ENCODE results near the gene ASIC4. TPM values are rescaled to one million over a fixed set of nuclear protein-coding genes. Genes with fewer than 3 reads are reported as not detected.

ASIC4 gene
- total and polyA plus RNA-seq, 2 of the 13 experiments (the other 11 are each of a cell fraction or from before 2014, with no cell fraction given): 0.03 TPM; not detected in 1

DNA sequence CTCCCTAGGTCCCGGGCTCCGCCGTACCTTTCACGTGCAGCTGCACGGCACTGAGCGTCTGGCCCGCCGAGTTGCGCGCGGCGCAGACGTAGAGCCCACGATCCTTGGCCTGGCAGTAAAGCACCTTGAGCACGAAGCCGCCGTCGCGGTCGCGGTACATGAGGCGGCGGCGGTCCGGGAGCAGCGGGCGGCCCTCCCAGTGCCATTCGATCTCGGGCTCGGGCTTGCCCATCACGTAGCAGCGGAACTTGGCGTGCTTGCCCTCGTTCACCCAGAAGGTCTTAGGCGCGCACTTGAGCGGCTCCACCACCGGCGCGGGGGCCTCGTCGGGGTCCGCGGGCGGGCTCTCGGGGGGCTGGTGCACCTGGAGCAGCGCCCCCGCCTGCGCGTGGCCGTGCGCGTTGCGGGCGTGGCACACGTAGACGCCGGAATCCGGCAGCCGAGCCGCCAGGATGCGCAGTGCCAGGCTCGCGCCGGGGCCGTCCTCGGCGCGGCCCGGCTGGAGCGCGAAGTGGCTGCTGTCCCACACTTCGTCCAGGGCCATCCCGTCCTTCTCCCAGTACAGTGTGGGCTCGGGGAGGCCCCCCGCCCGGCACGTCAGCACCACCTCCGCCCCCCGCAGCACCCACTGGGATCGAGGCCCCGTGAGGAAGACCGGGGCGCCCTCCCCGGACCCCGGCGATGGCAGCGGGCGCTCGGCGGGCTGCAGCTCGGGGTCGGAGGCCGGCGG, 56.1 kb downstream of the ASIC4 start (continued):
- TF ChIP-seq ZBTB42 (CRISPR knock-in tag; IDR thresholded peaks at IDR 0.05) (no peak), SALL1 (CRISPR knock-in tag; IDR thresholded peaks at IDR 0.05) (peak; percentile 58; the same call in 1 of the 2 replicates), CREB1 (IDR thresholded peaks at IDR 0.05) (no peak), CREB1 (CRISPR knock-in tag; IDR thresholded peaks at IDR 0.05) (no peak), ATRX (CRISPR knock-in tag; IDR thresholded peaks at IDR 0.05; ENCODE audit: borderline replicate concordance) (no peak), ZNF691 (CRISPR knock-in tag; IDR thresholded peaks at IDR 0.05; ENCODE audit: borderline replicate concordance, low read depth) (no peak), SKI (IDR thresholded peaks at IDR 0.05; ENCODE audit: partially characterized antibody) (no peak), ZNF549 (CRISPR knock-in tag; IDR thresholded peaks at IDR 0.05) (no peak), ZFY (CRISPR knock-in tag; IDR thresholded peaks at IDR 0.05) (peak; percentile 49; the same call in 1 of the 2 replicates), NCOA5 (CRISPR knock-in tag; IDR thresholded peaks at IDR 0.05) (no peak), SMARCE1 (IDR thresholded peaks at IDR 0.05; ENCODE audit: borderline replicate concordance) (no peak), NR2F2 (IDR thresholded peaks at IDR 0.05; ENCODE audit: borderline replicate concordance, low read depth) (no peak; the same call in 1 of the 2 replicates), NFATC3 (CRISPR knock-in tag; IDR thresholded peaks at IDR 0.05) (no peak), SPEN (CRISPR knock-in tag; IDR thresholded peaks at IDR 0.05; ENCODE audit: low read depth) (peak; percentile 16; the same call in 1 of the 2 replicates), GTF3A (CRISPR knock-in tag; conservative IDR thresholded peaks at IDR 0.05) (no peak), ADNP (CRISPR knock-in tag; IDR thresholded peaks at IDR 0.05) (no peak), FOXO1 (CRISPR knock-in tag; IDR thresholded peaks at IDR 0.05) (no peak), ZNF605 (CRISPR knock-in tag; IDR thresholded peaks at IDR 0.05) (no peak), MYC (CRISPR knock-in tag; IDR thresholded peaks at IDR 0.05; ENCODE audit: borderline replicate concordance) (0 out of 2 replicates have a peak, but pooled peaks have one; percentile 17), JARID2 (CRISPR knock-in tag; IDR thresholded peaks at IDR 0.05; ENCODE audit: insufficient replicate concordance) (no peak), NR2C2 (CRISPR knock-in tag; IDR thresholded peaks at IDR 0.05; ENCODE audit: borderline replicate concordance) (no peak), SMAD9 (CRISPR knock-in tag; IDR thresholded peaks at IDR 0.05) (no peak), ATF7 (IDR thresholded peaks at IDR 0.05) (no peak), ATF7 (CRISPR knock-in tag; IDR thresholded peaks at IDR 0.05) (no peak)
- TF ChIP-seq, protein P1, sequence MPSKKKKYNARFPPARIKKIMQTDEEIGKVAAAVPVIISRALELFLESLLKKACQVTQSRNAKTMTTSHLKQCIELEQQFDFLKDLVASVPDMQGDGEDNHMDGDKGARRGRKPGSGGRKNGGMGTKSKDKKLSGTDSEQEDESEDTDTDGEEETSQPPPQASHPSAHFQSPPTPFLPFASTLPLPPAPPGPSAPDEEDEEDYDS (CRISPR knock-in tag; IDR thresholded peaks at IDR 0.05): no peak
- TF ChIP-seq, protein P2, sequence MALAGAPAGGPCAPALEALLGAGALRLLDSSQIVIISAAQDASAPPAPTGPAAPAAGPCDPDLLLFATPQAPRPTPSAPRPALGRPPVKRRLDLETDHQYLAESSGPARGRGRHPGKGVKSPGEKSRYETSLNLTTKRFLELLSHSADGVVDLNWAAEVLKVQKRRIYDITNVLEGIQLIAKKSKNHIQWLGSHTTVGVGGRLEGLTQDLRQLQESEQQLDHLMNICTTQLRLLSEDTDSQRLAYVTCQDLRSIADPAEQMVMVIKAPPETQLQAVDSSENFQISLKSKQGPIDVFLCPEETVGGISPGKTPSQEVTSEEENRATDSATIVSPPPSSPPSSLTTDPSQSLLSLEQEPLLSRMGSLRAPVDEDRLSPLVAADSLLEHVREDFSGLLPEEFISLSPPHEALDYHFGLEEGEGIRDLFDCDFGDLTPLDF (CRISPR knock-in tag; IDR thresholded peaks at IDR 0.05): no peak

Measured in HepG2 (cell line).